IPS DF 4.7 (cell line): ENCODE data around the gene IFI16.
"Not testable (repeated sequence)": the region's sequence is repeated elsewhere in the genome, so short reads cannot be mapped to it uniquely, and the experiment has no call there.

ENCODE experiments used
- DNase-seq: peaks from one replicate; pipeline ENCODE4 v3.0.0-alpha.2; 2013; ENCODE audit warnings: low spot score; ENCODE audit errors: extremely low read depth

IFI16 gene

DNA sequence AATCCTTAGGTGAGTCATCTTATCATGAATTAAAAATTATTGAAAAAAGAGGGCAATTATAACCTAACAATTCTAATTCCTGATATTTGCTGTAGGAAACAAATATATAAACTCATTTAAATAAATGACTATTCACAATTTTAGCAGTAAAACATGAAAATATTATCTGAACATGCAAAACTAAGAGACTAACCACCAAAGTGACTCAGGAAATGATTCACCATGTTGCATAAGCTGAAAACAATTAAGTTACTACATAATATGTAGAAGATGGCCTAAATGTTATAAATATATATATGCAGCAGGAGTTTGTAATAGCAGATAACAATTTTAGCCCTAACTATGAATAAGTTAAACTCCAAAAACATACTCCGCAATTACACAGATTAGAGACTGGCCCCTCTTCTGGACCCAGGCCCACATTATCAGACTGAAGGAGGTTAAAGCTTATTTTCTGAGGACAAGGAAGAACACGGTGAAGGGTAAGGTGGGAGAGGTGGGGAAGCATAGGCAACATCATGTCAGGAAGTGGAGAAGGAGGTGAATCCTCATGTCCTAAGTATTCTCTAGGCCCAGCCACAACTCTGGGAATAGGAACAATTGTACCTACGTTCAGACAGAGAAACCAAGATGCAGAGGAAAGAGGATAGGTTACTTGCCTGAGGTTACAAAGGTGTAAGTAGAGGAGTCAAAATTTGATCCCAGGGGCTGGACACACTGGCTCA is 82.5 kb downstream of the IFI16 start:
- no peak for DNase-seq

- no peak for DNase-seq
These were observed 88.9 kb downstream of the IFI16 start for GRCh38 chr1:159098596-159098995.

GRCh38 chr1:159100589-159100988 is 90.9 kb downstream of the IFI16 start:
- no peak for DNase-seq

- DNase-seq, result not testable (repeated sequence)
These were observed 93.3 kb downstream of the IFI16 start for GRCh38 chr1:159103021-159103420.
